Fibroblast of skin of left quadriceps (primary cell): ENCODE data around the gene LRP5.
"Not testable (repeated sequence)": the region's sequence is repeated elsewhere in the genome, so short reads cannot be mapped to it uniquely, and the experiment has no call there.

Source experiments
- DNase-seq, 2 experiments: peaks; one replicate each; pipeline ENCODE4 v3.0.0-alpha.2; 2013; ENCODE audit warnings: low read depth in 2 of 2

The LRP5 gene

GRCh38 chr11:68467201-68467834, 154.9 kb downstream of the LRP5 start:
- no peak for DNase-seq

- no peak for DNase-seq
Measured at GRCh38 chr11:68468217-68468828, 155.9 kb downstream of the LRP5 start.

- no peak for DNase-seq
Measured at GRCh38 chr11:68469122-68469521, 156.7 kb downstream of the LRP5 start.

- no peak for DNase-seq
Measured at GRCh38 chr11:68469642-68470041, 157.3 kb downstream of the LRP5 start.

GRCh38 chr11:68470304-68470811, 158.0 kb downstream of the LRP5 start:
- no peak for DNase-seq

- peak; percentile 25 to 32 for DNase-seq
Measured at GRCh38 chr11:68471360-68472340, 159.3 kb downstream of the LRP5 start.

GRCh38 chr11:68472778-68473177, 160.4 kb downstream of the LRP5 start:
- DNase-seq, result no peak

GRCh38 chr11:68473693-68474092, 161.3 kb downstream of the LRP5 start:
- DNase-seq, result no peak

- not testable (repeated sequence) for DNase-seq
Measured at GRCh38 chr11:68475626-68476025, 163.2 kb downstream of the LRP5 start.

- DNase-seq, result no peak
Measured at GRCh38 chr11:68479390-68479789, 167.0 kb downstream of the LRP5 start.

- DNase-seq, result no peak
Measured at GRCh38 chr11:68480193-68480592, 167.8 kb downstream of the LRP5 start.

GRCh38 chr11:68480852-68481510, 168.6 kb downstream of the LRP5 start:
- no peak for DNase-seq

GRCh38 chr11:68481579-68482240, 169.3 kb downstream of the LRP5 start:
- no peak for DNase-seq

GRCh38 chr11:68488623-68489022, 176.2 kb downstream of the LRP5 start:
- no peak for DNase-seq

- DNase-seq, result no peak
Measured at GRCh38 chr11:68495220-68495729, 182.9 kb downstream of the LRP5 start.

GRCh38 chr11:68495872-68496271, 183.5 kb downstream of the LRP5 start:
- DNase-seq, result no peak

GRCh38 chr11:68497761-68498160, 185.4 kb downstream of the LRP5 start:
- DNase-seq, result no peak

- DNase-seq, result no peak
Measured at GRCh38 chr11:68498321-68498720, 185.9 kb downstream of the LRP5 start.
